Mesendoderm (in vitro differentiated cells): ENCODE data around the gene POLR1E.

Experiments
- DNase-seq: peaks from one replicate; pipeline ENCODE4 v3.0.0; 2013
- H2AK5ac ChIP-seq: 2 replicates; pipeline ENCODE4 v1.6.1; 2013; ENCODE audit warnings: low read length, inconsistent platforms
- H2BK120ac ChIP-seq: 2 replicates; pipeline ENCODE4 v1.6.1; 2013; ENCODE audit warnings: low read depth, mild to moderate bottlenecking, low read length, moderate library complexity, mixed read lengths
- H2BK15ac ChIP-seq: replicated peaks from 2 replicates; pipeline ENCODE4 v1.6.1; 2013; ENCODE audit warnings: low read depth, mild to moderate bottlenecking, moderate library complexity
- H2BK5ac ChIP-seq: 2 replicates; pipeline ENCODE4 v1.6.1; 2013; ENCODE audit warnings: low read length, inconsistent platforms
- H3K18ac ChIP-seq: 2 replicates; pipeline ENCODE4 v1.6.1; 2013; ENCODE audit warnings: mild to moderate bottlenecking, low read length, mixed read lengths
- H3K23ac ChIP-seq: one replicate; pipeline ENCODE4 v1.6.1; 2013; ENCODE audit warnings: low read length
- H3K27ac ChIP-seq: 2 replicates; pipeline ENCODE4 v1.5.1; 2013; ENCODE audit warnings: low read depth, mild to moderate bottlenecking, inconsistent platforms, low read length, moderate library complexity
- H3K27me3 ChIP-seq: 2 replicates; pipeline ENCODE4 v1.6.1; 2013; ENCODE audit warnings: low read length, control low read depth, mild to moderate bottlenecking, inconsistent platforms; ENCODE audit not compliant: insufficient read depth, poor library complexity
- H3K36me3 ChIP-seq: 2 replicates; pipeline ENCODE4 v1.6.1; 2013; ENCODE audit warnings: low read length, inconsistent platforms; ENCODE audit not compliant: control insufficient read depth, insufficient read depth
- H3K4ac ChIP-seq: one replicate; pipeline ENCODE4 v1.6.1; 2013; ENCODE audit warnings: low read depth, mild to moderate bottlenecking, low read length, moderate library complexity
- H3K4me1 ChIP-seq: 2 replicates; pipeline ENCODE4 v1.6.1; 2013; ENCODE audit warnings: low read depth, low read length, inconsistent platforms; ENCODE audit not compliant: control insufficient read depth
- H3K4me2 ChIP-seq: 2 replicates; pipeline ENCODE4 v1.6.1; 2013; ENCODE audit warnings: low read length
- H3K4me3 ChIP-seq: 2 replicates; pipeline ENCODE4 v1.5.1; 2013; ENCODE audit warnings: mild to moderate bottlenecking, low read length
- H3K56ac ChIP-seq: one replicate; pipeline ENCODE4 v1.6.1; 2013; ENCODE audit warnings: low read length
- H3K79me1 ChIP-seq: 2 replicates; pipeline ENCODE4 v1.6.1; 2013; ENCODE audit warnings: low read length, inconsistent platforms
- H3K79me2 ChIP-seq: 2 replicates; pipeline ENCODE4 v1.6.1; 2013; ENCODE audit warnings: mild to moderate bottlenecking, low read length; ENCODE audit not compliant: control insufficient read depth, insufficient read depth
- H3K9ac ChIP-seq: 2 replicates; pipeline ENCODE4 v1.6.1; 2013; ENCODE audit warnings: low read length, inconsistent platforms
- H4K5ac ChIP-seq: one replicate; pipeline ENCODE4 v1.6.1; 2013; ENCODE audit warnings: low read length
- H4K8ac ChIP-seq: one replicate; pipeline ENCODE4 v1.6.1; 2013; ENCODE audit warnings: low read depth, mild to moderate bottlenecking, control low read depth, low read length, moderate library complexity
- WGBS: extraction: QIAGEN DNeasy Blood & Tissue Kit; methylation state at CpG from one replicate; pipeline ENCODE4 v1.1.7; 2013; ENCODE audit warnings: low lambda C conversion rate, missing lambda C conversion rate; ENCODE audit not compliant: insufficient coverage; ENCODE audit errors: extremely low coverage; 5-methylcytosine and 5-hydroxymethylcytosine counted together

POLR1E gene

GRCh38 chr9:37486616-37487548 is 1.1 kb downstream of the POLR1E start:
- H2BK120ac ChIP-seq = no peak overlapping the region
- no peak overlapping the region for H3K18ac ChIP-seq
- WGBS = no CpG with 5 or more reads among the region's 7 CpGs
- H3K4me2 ChIP-seq = peak overlapping the region; percentile 96
- H3K4me1 ChIP-seq = peaks cover 4% of the 10 kb centered on the region
- peaks cover 19% of the 10 kb centered on the region for H3K79me1 ChIP-seq
- no peak overlapping the region for H3K27ac ChIP-seq
- H3K4me3 ChIP-seq = peak overlapping the region; percentile 93
- DNase-seq = peak; percentile 48
- H3K56ac ChIP-seq = peak overlapping the region; percentile 93
- peak overlapping the region; percentile 91 for H3K9ac ChIP-seq
- H2BK5ac ChIP-seq = no peak overlapping the region
- no peak overlapping the region for H2BK15ac ChIP-seq
- H3K79me2 ChIP-seq = peaks cover 15% of the 10 kb centered on the region
- no peak overlapping the region for H3K4ac ChIP-seq
- no peak overlapping the region for H2AK5ac ChIP-seq
- no peaks in the 10 kb centered on the region for H3K27me3 ChIP-seq
- H4K5ac ChIP-seq = no peak overlapping the region
- H3K23ac ChIP-seq = no peak overlapping the region
- no peak overlapping the region for H4K8ac ChIP-seq
- no peaks in the 10 kb centered on the region for H3K36me3 ChIP-seq

DNA sequence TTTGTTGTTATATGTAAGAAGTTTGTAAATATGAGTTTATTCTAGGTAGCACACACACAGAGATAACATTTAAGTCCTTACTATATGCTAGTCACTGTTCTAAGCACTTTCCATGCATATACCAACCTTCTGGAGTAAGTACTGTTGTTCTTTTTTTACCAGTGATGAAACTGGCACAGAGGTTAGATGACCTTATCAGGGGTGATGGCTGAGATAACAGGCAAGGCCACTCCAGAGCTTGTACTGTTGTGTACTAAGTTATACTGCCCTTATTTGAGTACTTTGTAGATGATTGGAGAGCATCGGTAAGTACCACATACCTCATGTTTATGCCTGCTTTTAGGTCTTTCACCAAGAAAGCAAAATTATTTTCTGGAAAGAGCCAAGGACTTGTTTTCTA is 6.2 kb downstream of the POLR1E start:
- no peak overlapping the region for H2BK120ac ChIP-seq
- no CpG with 5 or more reads among the region's 1 CpG for WGBS

DNA sequence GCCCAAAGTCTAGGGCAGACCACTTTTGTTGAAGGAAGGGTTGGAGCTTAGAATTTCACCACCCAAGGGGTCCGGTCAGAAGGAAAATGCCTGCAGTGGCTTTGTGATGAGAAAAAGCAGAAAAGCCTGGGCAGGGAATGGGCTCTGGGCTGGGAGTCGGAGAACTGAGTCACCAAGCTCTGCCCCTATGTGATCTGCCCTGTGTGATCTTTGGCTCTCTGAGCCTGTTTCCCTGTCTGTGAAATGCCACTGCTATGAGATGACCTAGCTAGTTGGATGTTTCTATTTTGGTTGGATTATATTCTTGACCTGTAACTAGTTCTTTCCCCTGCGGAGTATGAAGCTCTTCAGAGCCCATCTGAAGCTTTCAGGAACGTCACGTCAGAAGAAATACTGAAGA is 9.8 kb downstream of the POLR1E start:
- no peak overlapping the region for H3K27ac ChIP-seq
- H3K56ac ChIP-seq = no peak overlapping the region
- no peak overlapping the region for H4K5ac ChIP-seq
- no peak overlapping the region for H2BK120ac ChIP-seq
- no peak overlapping the region for H2BK5ac ChIP-seq
- no peak for DNase-seq
- no peaks in the 10 kb centered on the region for H3K4me1 ChIP-seq
- H2BK15ac ChIP-seq = no peak overlapping the region
- no peak overlapping the region for H3K4me2 ChIP-seq
- H3K9ac ChIP-seq = no peak overlapping the region
- no peak overlapping the region for H2AK5ac ChIP-seq
- no peak overlapping the region for H4K8ac ChIP-seq
- no peak overlapping the region for H3K18ac ChIP-seq
- H3K27me3 ChIP-seq = no peaks in the 10 kb centered on the region
- no peak overlapping the region for H3K23ac ChIP-seq
- no CpG with 5 or more reads among the region's 5 CpGs for WGBS
- H3K79me2 ChIP-seq = no peaks in the 10 kb centered on the region
- no peak overlapping the region for H3K4ac ChIP-seq
- no peak overlapping the region for H3K4me3 ChIP-seq
- no peaks in the 10 kb centered on the region for H3K79me1 ChIP-seq
- H3K36me3 ChIP-seq = peaks cover 11% of the 10 kb centered on the region

More for the DNA sequence above, 6.2 kb downstream of the POLR1E start:
- no peak overlapping the region for H4K5ac ChIP-seq
- no peak overlapping the region for H3K23ac ChIP-seq
- no peak overlapping the region for H3K4ac ChIP-seq
- no peak overlapping the region for H3K18ac ChIP-seq
- peaks cover 11% of the 10 kb centered on the region for H3K79me1 ChIP-seq
- peaks cover 5% of the 10 kb centered on the region for H3K79me2 ChIP-seq
- no peak overlapping the region for H2BK15ac ChIP-seq
- no peak overlapping the region for H4K8ac ChIP-seq
- no peak overlapping the region for H3K9ac ChIP-seq
- no peak overlapping the region for H3K4me2 ChIP-seq
- H3K36me3 ChIP-seq = peaks cover 9% of the 10 kb centered on the region
- H3K27ac ChIP-seq = no peak overlapping the region
- no peak overlapping the region for H3K56ac ChIP-seq
- H2BK5ac ChIP-seq = no peak overlapping the region
- no peak overlapping the region for H3K4me3 ChIP-seq
- peaks cover 4% of the 10 kb centered on the region for H3K4me1 ChIP-seq
- no peak for DNase-seq
- no peak overlapping the region for H2AK5ac ChIP-seq
- H3K27me3 ChIP-seq = no peaks in the 10 kb centered on the region

DNA sequence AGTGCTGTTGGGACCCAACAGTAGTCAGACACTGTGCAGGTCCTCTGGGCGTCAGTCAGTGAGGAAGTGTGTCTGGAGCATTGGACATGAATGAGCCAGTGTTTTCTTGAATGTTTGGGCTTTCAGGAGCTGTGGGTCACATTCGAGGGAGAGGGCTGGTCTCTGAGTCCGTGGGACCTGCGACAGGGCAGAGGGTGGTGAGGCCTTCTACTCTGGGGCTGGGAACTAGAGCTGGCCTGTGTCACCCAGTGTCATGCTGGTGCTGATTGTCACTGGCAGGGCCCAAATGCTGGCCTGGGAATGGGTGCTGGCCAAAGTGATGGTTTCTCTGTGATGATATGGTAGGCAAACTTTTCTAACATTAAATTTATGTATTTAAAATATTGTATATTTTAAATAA is 10.3 kb downstream of the POLR1E start:
- Histone ChIP-seq H4K5ac (no peak overlapping the region), H3K23ac (no peak overlapping the region), H3K4me1 (no peaks in the 10 kb centered on the region), H3K18ac (no peak overlapping the region), H3K27me3 (no peaks in the 10 kb centered on the region), H3K79me1 (no peaks in the 10 kb centered on the region), H2AK5ac (no peak overlapping the region), H3K27ac (no peak overlapping the region), H4K8ac (no peak overlapping the region), H3K4me3 (no peak overlapping the region), H3K36me3 (peaks cover 11% of the 10 kb centered on the region), H2BK120ac (no peak overlapping the region), H3K79me2 (no peaks in the 10 kb centered on the region), H3K9ac (no peak overlapping the region), H3K4ac (no peak overlapping the region), H2BK15ac (no peak overlapping the region), H3K4me2 (no peak overlapping the region), H3K56ac (no peak overlapping the region), H2BK5ac (no peak overlapping the region)
- no peak for DNase-seq
- WGBS = no CpG with 5 or more reads among the region's 4 CpGs

DNA sequence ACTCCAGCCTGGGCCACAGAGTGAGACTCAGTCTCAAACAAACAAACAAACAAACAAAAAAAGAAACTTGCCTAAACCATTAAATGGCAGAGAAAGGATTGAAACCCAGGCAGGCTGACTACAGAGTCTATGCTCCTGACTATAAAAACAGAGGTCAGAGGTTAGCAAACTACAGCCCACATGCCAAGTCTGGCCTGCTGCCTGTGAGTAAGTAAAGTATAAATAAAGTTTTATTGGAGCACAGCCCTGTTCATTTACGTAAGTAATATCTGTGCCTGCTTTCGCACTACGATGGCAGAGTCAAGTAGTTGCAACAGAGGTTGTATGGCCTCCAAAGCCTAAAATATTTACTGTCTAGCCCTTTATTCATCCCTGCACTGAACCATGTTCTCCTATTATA is 11.6 kb downstream of the POLR1E start:
- peaks cover 16% of the 10 kb centered on the region for H3K36me3 ChIP-seq

More for the DNA sequence above, 11.6 kb downstream of the POLR1E start:
- no peaks in the 10 kb centered on the region for H3K27me3 ChIP-seq
- no peak overlapping the region for H4K8ac ChIP-seq
- no peaks in the 10 kb centered on the region for H3K4me1 ChIP-seq
- no peak overlapping the region for H3K4ac ChIP-seq
- no CpG with 5 or more reads among the region's 3 CpGs for WGBS
- no peak overlapping the region for H3K23ac ChIP-seq
- H3K27ac ChIP-seq = no peak overlapping the region
- H3K79me2 ChIP-seq = no peaks in the 10 kb centered on the region
- no peak overlapping the region for H2BK5ac ChIP-seq
- no peak overlapping the region for H3K4me2 ChIP-seq
- no peak for DNase-seq
- H2BK120ac ChIP-seq = no peak overlapping the region
- H4K5ac ChIP-seq = no peak overlapping the region
- H2AK5ac ChIP-seq = no peak overlapping the region
- H3K18ac ChIP-seq = no peak overlapping the region
- no peak overlapping the region for H3K9ac ChIP-seq
- no peak overlapping the region for H2BK15ac ChIP-seq
- H3K4me3 ChIP-seq = no peak overlapping the region
- no peak overlapping the region for H3K56ac ChIP-seq
- H3K79me1 ChIP-seq = no peaks in the 10 kb centered on the region
